H9 (cell line): Measurements from ENCODE around the gene ZNF354C. TPM values are rescaled to one million over a fixed set of nuclear protein-coding genes. Genes with fewer than 3 reads are reported as not detected.

Experiments
- DNase-seq: peaks from one replicate; pipeline ENCODE4 v3.0.0-alpha.2; 2017
- H2AFZ ChIP-seq: one replicate; pipeline ENCODE4 v1.6.1; 2013; ENCODE audit warnings: mild to moderate bottlenecking, low read length, control low read depth, moderate library complexity
- H2AK5ac ChIP-seq: 2 replicates; pipeline ENCODE4 v1.6.1; 2013; ENCODE audit warnings: low read length, control low read depth, mixed read lengths; ENCODE audit not compliant: insufficient read length
- H2BK120ac ChIP-seq: one replicate; pipeline ENCODE4 v1.6.1; 2013; ENCODE audit warnings: low read depth, mild to moderate bottlenecking, low read length, control low read depth, inconsistent platforms; ENCODE audit not compliant: poor library complexity, severe bottlenecking
- H2BK12ac ChIP-seq: 2 replicates; pipeline ENCODE4 v1.6.1; 2013; ENCODE audit warnings: low read length, control low read depth, mixed read lengths, low read depth; ENCODE audit not compliant: insufficient read length
- H2BK15ac ChIP-seq: 2 replicates; pipeline ENCODE4 v1.6.1; 2013; ENCODE audit warnings: low read depth, low read length, control low read depth
- H2BK20ac ChIP-seq: one replicate; pipeline ENCODE4 v1.6.1; 2013; ENCODE audit warnings: low read depth, mild to moderate bottlenecking, low read length, control low read depth, inconsistent platforms; ENCODE audit not compliant: poor library complexity, severe bottlenecking
- H2BK5ac ChIP-seq: 2 replicates; pipeline ENCODE4 v1.6.1; 2013; ENCODE audit warnings: low read length, control low read depth, mixed read lengths; ENCODE audit not compliant: insufficient read length
- H3K14ac ChIP-seq: 2 replicates; pipeline ENCODE4 v1.6.1; 2013; ENCODE audit warnings: low read length, control low read depth; ENCODE audit not compliant: insufficient read depth
- H3K18ac ChIP-seq: 2 replicates; pipeline ENCODE4 v1.6.1; 2013; ENCODE audit warnings: low read depth, mild to moderate bottlenecking, mixed read lengths, low read length, control low read depth; ENCODE audit not compliant: insufficient read length
- H3K23ac ChIP-seq: 2 replicates; pipeline ENCODE4 v1.6.1; 2013; ENCODE audit warnings: low read length, control low read depth, mixed read lengths, low read depth; ENCODE audit not compliant: insufficient read length
- H3K23me2 ChIP-seq: 2 replicates; pipeline ENCODE4 v1.6.1; 2013; ENCODE audit warnings: low read depth, mild to moderate bottlenecking, mixed read lengths, low read length, control low read depth; ENCODE audit not compliant: insufficient read length, poor library complexity, severe bottlenecking
- H3K27ac ChIP-seq: 2 replicates; pipeline ENCODE4 v1.5.1; 2013; ENCODE audit warnings: low read length, control low read depth, mixed read lengths, low read depth; ENCODE audit not compliant: insufficient read length
- H3K27me3 ChIP-seq: 2 replicates; pipeline ENCODE4 v1.6.1; 2013; ENCODE audit warnings: low read length, control low read depth, inconsistent platforms; ENCODE audit not compliant: insufficient read depth
- H3K4ac ChIP-seq: 2 replicates; pipeline ENCODE4 v1.6.1; 2013; ENCODE audit warnings: low read depth, mild to moderate bottlenecking, control low read depth, inconsistent platforms, low read length, moderate library complexity
- H3K4me1 ChIP-seq: 2 replicates; pipeline ENCODE4 v1.6.1; 2013; ENCODE audit warnings: low read length, control low read depth, inconsistent platforms; ENCODE audit not compliant: insufficient read depth
- H3K4me2 ChIP-seq: 2 replicates; pipeline ENCODE4 v1.6.1; 2013; ENCODE audit warnings: low read length, control low read depth, mixed read lengths; ENCODE audit not compliant: insufficient read length, insufficient read depth
- H3K56ac ChIP-seq: 2 replicates; pipeline ENCODE4 v1.6.1; 2013; ENCODE audit warnings: low read depth, mild to moderate bottlenecking, mixed read lengths, low read length, control low read depth; ENCODE audit not compliant: insufficient read length
- H3K79me1 ChIP-seq: 2 replicates; pipeline ENCODE4 v1.6.1; 2013; ENCODE audit warnings: low read depth, mild to moderate bottlenecking, moderate library complexity, low read length, control low read depth, inconsistent platforms; ENCODE audit not compliant: insufficient read depth, poor library complexity, severe bottlenecking
- H3K79me2 ChIP-seq: 2 replicates; pipeline ENCODE4 v1.6.1; 2013; ENCODE audit warnings: low read length, control low read depth, inconsistent platforms; ENCODE audit not compliant: insufficient read depth
- H3K9ac ChIP-seq: 2 replicates; pipeline ENCODE4 v1.6.1; 2013; ENCODE audit warnings: low read length, control low read depth, mixed read lengths; ENCODE audit not compliant: insufficient read length; ENCODE audit errors: extremely low read depth
- H3K9me3 ChIP-seq: one replicate; pipeline ENCODE4 v1.6.1; 2013; ENCODE audit warnings: low read depth, low read length, inconsistent platforms; ENCODE audit not compliant: control insufficient read depth
- H3T11ph ChIP-seq: one replicate; pipeline ENCODE4 v1.6.1; 2013; ENCODE audit warnings: mild to moderate bottlenecking, low read length, control low read depth, inconsistent platforms
- H4K20me1 ChIP-seq: one replicate; pipeline ENCODE4 v1.6.1; 2013; ENCODE audit not compliant: control insufficient read depth, insufficient read length, insufficient read depth
- H4K5ac ChIP-seq: 2 replicates; pipeline ENCODE4 v1.6.1; 2013; ENCODE audit warnings: low read depth, mild to moderate bottlenecking, mixed read lengths, low read length, control low read depth; ENCODE audit not compliant: insufficient read length
- H4K8ac ChIP-seq: replicated peaks from 2 replicates; pipeline ENCODE4 v1.6.1; 2013; ENCODE audit warnings: low read length, control low read depth, mixed read lengths, low read depth; ENCODE audit not compliant: insufficient read length
- H4K91ac ChIP-seq: 2 replicates; pipeline ENCODE4 v1.6.1; 2013; ENCODE audit warnings: low read depth, mild to moderate bottlenecking, moderate library complexity, mixed read lengths, low read length, control low read depth; ENCODE audit not compliant: insufficient read length
- H3K27ac Mint-ChIP-seq, 3 experiments: 2 replicates in 2 of 3; 3 replicates in 1 of 3; pipeline ENCODE4 v1.8.0; 2020 to 2021; ENCODE audit warnings: mixed read lengths in 3 of 3, mild to moderate bottlenecking in 1 of 3, moderate library complexity in 1 of 3
- H3K27me3 Mint-ChIP-seq: 2 replicates; pipeline ENCODE4 v1.8.0; 2021; ENCODE audit warnings: low read depth, mild to moderate bottlenecking, moderate library complexity, mixed read lengths
- H3K36me3 Mint-ChIP-seq, 3 experiments: 2 replicates in 2 of 3; 3 replicates in 1 of 3; pipeline ENCODE4 v1.8.0; 2020 to 2021; ENCODE audit warnings: low read depth in 3 of 3, mixed read lengths in 3 of 3; ENCODE audit not compliant: insufficient read depth in 1 of 3
- H3K4me1 Mint-ChIP-seq, 2 experiments: 2 replicates each; pipeline ENCODE4 v1.8.0; 2020; ENCODE audit warnings: mixed read lengths in 2 of 2
- H3K4me3 Mint-ChIP-seq, 2 experiments: 2 replicates in 1 of 2; 3 replicates in 1 of 2; pipeline ENCODE4 v1.8.0; 2020 to 2021; ENCODE audit warnings: mild to moderate bottlenecking in 2 of 2, mixed read lengths in 2 of 2, moderate library complexity in 1 of 2
- H3K9me3 Mint-ChIP-seq, 2 experiments: 2 replicates in 1 of 2; 3 replicates in 1 of 2; pipeline ENCODE4 v1.8.0; 2020; ENCODE audit warnings: mild to moderate bottlenecking in 2 of 2, mixed read lengths in 2 of 2, moderate library complexity in 1 of 2
- WGBS: extraction: QIAGEN DNeasy Blood & Tissue Kit; methylation state at CpG from one replicate; pipeline ENCODE4 v1.1.7; 2013; ENCODE audit warnings: missing lambda C conversion rate, low lambda C conversion rate, mixed read lengths; ENCODE audit not compliant: insufficient read length; ENCODE audit errors: extremely low coverage; 5-methylcytosine and 5-hydroxymethylcytosine counted together
- total RNA-seq: library from RNA; stranded (reverse); gene quantifications from 2 replicates; pipeline ENCODE4 v1.2.1, GENCODE V29; 2021
- TF ChIP-seq, protein P1 (sequence below): fragments of 200-600 bp; sonication (generic); conservative IDR thresholded peaks from 3 replicates; pipeline ENCODE4 v1.8.0; 2021; ENCODE audit warnings: antibody characterized with exemption, mild to moderate bottlenecking

ZNF354C gene
- total RNA-seq, 1 experiment from 2014 or later: 5.4 TPM

DNA sequence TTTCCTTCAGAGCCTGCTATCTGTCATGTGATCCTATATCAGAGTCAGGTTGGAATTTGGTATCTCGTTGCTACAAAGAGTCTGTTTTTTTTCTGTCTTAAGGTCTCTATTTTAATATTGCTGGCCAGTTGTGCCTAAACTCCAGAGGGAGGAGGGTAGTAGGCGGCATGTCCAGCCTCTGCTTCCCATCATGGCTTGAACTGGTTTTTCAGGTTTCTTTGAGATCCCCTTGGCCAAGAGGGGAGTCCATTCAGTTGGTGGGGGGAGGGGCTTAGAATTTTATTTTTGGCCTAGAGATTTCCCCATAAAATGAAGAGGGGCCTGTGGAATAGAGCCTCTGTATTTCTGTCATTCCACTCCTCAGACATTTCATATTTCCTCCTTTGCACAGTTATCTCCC is 15.4 kb upstream of the ZNF354C start:
- H3K9ac ChIP-seq: no peak overlapping the region
- H2AFZ ChIP-seq: peak overlapping the region; percentile 14
- H4K8ac ChIP-seq: no peak overlapping the region
- H3K23me2 ChIP-seq: no peaks in the 10 kb centered on the region
- no peak overlapping the region for H2BK120ac ChIP-seq
- H3K23ac ChIP-seq: no peak overlapping the region
- no peak overlapping the region for H4K91ac ChIP-seq
- Mint-ChIP-seq H3K4me1 (no peaks in the 10 kb centered on the region), H3K27ac (no peak overlapping the region), H3K4me3 (no peak overlapping the region), H3K36me3 (peaks cover 0 to 22% (median 9%) of the 10 kb centered on the region in 3 experiments; a peak in 6 of 7 replicates), H3K27me3 (no peaks in the 10 kb centered on the region), H3K9me3 (peaks cover 82 to 88% of the 10 kb centered on the region in 2 experiments)
- no peak overlapping the region for H3K4ac ChIP-seq
- no peak overlapping the region for H3K27ac ChIP-seq
- WGBS: no CpG with 5 or more reads among the region's 2 CpGs
- H2AK5ac ChIP-seq: no peak overlapping the region
- H3K14ac ChIP-seq: no peak overlapping the region
- no peak overlapping the region for H2BK15ac ChIP-seq
- H3K27me3 ChIP-seq: no peaks in the 10 kb centered on the region
- H2BK12ac ChIP-seq: no peak overlapping the region
- TF ChIP-seq, protein P1, sequence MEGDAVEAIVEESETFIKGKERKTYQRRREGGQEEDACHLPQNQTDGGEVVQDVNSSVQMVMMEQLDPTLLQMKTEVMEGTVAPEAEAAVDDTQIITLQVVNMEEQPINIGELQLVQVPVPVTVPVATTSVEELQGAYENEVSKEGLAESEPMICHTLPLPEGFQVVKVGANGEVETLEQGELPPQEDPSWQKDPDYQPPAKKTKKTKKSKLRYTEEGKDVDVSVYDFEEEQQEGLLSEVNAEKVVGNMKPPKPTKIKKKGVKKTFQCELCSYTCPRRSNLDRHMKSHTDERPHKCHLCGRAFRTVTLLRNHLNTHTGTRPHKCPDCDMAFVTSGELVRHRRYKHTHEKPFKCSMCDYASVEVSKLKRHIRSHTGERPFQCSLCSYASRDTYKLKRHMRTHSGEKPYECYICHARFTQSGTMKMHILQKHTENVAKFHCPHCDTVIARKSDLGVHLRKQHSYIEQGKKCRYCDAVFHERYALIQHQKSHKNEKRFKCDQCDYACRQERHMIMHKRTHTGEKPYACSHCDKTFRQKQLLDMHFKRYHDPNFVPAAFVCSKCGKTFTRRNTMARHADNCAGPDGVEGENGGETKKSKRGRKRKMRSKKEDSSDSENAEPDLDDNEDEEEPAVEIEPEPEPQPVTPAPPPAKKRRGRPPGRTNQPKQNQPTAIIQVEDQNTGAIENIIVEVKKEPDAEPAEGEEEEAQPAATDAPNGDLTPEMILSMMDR: no peak
- H4K20me1 ChIP-seq: no peaks in the 10 kb centered on the region
- H3T11ph ChIP-seq: no peak overlapping the region
- no peak overlapping the region for H3K56ac ChIP-seq
- H3K18ac ChIP-seq: no peak overlapping the region
- DNase-seq: no peak
- no peaks in the 10 kb centered on the region for H3K79me1 ChIP-seq
- peaks cover 27% of the 10 kb centered on the region for H3K9me3 ChIP-seq
- no peaks in the 10 kb centered on the region for H3K79me2 ChIP-seq
- no peaks in the 10 kb centered on the region for H3K4me1 ChIP-seq
- no peak overlapping the region for H3K4me2 ChIP-seq
- H2BK20ac ChIP-seq: no peak overlapping the region
- H4K5ac ChIP-seq: no peak overlapping the region
- H2BK5ac ChIP-seq: no peak overlapping the region
